ENCODE measurements around the gene GRIN2A. TPM values are rescaled to one million over a fixed set of nuclear protein-coding genes. Genes with fewer than 3 reads are reported as not detected.

The GRIN2A gene
- total RNA-seq, 2 donors from 2014 or later: not detected

DNA sequence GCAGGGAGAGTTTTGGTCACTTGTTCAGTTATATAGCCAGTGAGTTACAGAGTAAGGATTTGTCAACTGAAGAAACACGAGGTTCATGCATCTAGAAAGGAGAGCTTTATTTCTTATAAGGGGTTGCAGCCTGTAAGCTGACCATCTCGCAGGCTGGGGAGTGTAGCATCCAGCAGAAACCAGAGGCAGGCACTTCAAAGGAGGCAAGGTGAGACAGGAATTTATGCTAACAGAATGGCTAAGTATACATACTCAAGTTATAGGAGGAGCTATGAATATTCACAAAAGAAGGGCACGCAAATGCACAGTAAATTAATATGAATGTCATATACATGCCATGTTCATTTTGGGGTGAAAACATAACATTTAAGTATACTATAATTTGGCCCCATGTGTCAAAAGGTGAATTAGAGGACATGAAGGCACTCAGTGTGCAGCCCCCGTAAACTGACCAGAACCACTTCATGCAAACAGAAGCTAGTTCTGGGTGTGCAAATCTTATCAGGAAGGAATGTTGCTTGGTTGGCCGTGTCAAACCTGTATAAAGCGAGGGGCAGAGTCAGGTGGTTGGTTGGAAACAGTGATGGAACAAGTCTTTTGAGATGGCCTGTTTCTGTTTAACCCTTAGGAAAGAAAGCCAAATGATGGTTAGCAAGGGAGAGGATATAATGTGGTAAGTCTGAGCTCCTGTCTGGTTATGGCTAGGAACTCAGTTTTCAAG is 97.0 kb downstream of the GRIN2A start:
- Mint-ChIP-seq H3K9me3 (peaks cover 5 to 9% of the 10 kb centered on the region in 2 donors), H3K36me3 (no peaks in the 10 kb centered on the region), H3K27ac (no peak overlapping the region)
- DNase-seq (ENCODE audit: low spot score in 2 of 2) (no peak), ATAC-seq (no peak)

- DNase-seq (ENCODE audit: low spot score in 2 of 2) (no peak), ATAC-seq (no peak)
- no peaks in the 10 kb centered on the region for H3K36me3 Mint-ChIP-seq
- H3K27ac Mint-ChIP-seq: no peak overlapping the region
- H3K9me3 Mint-ChIP-seq: peaks cover 4 to 5% of the 10 kb centered on the region in 2 donors
These were observed 98.9 kb downstream of the GRIN2A start for GRCh38 chr16:10083301-10083700.

GRCh38 chr16:10081201-10081940 is 100.9 kb downstream of the GRIN2A start:
- H3K36me3 Mint-ChIP-seq: no peaks in the 10 kb centered on the region
- peaks cover 4 to 7% of the 10 kb centered on the region in 2 donors for H3K9me3 Mint-ChIP-seq
- H3K27ac Mint-ChIP-seq: no peak overlapping the region
- ATAC-seq (no peak), DNase-seq (ENCODE audit: low spot score in 2 of 2) (no peak)

DNA sequence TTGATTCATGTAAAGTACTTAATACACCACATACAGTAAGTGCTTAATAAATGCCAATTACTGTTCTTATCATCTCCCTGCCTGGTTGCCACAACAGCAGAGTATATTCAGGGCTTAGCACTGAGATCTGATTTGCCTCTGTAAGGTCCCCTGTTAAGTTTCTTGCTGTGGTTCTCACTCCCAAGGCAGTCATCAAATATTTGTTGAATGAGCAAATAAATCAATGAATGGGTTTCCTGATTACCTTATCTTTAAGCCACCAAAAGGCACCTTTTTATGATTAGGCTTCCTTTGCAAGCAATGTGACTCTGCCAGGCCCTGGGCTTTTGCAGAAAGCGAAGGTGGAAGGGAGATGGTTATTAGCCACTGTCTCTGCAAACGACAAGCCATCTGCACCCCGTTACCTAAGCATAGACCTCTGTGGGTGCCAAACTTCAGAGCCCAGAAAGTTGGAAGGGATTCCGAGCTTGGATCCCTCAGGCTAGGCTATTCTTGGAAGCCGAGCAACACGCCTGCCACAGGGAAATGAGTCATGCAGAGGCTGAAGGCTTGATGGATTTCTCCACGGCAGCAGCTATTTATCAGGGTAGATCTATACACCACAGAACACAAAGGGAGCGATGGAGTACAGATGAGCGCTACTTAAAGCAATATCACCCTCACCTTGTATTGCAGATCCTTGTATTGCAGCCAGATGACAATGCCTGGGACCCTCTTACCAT is 102.0 kb downstream of the GRIN2A start:
- ATAC-seq (no peak), DNase-seq (ENCODE audit: low spot score in 2 of 2) (no peak)
- no peak overlapping the region for H3K27ac Mint-ChIP-seq
- H3K9me3 Mint-ChIP-seq: peaks cover 4 to 8% of the 10 kb centered on the region in 2 donors
- H3K36me3 Mint-ChIP-seq: no peaks in the 10 kb centered on the region

- ATAC-seq: no peak
- Mint-ChIP-seq H3K9me3 (peaks cover 4 to 6% of the 10 kb centered on the region in 2 donors), H3K36me3 (no peaks in the 10 kb centered on the region), H3K27ac (no peak overlapping the region)
- no peak for DNase-seq (ENCODE audit: low spot score in 2 of 2)
These were observed 103.7 kb downstream of the GRIN2A start for GRCh38 chr16:10078541-10078949.

DNA sequence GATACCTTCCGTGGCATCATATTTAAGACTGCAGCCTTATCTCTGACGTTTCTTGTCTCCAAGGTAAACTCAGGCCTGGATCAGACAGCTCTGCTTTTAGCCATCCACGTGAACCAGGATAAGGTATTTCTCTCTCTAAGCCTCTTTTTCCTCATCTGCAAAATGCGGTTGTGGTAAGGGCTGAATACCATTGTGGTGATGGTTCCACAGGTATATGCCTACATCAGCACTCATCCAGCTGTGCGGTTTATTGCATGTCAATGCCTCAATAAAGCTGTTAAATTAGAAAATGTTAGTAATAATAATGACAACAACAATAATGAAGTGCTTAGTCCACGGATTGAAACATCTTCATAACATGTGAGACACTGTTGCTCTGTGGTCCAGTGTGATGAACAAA is 104.4 kb downstream of the GRIN2A start:
- H3K36me3 Mint-ChIP-seq: no peaks in the 10 kb centered on the region
- no peak overlapping the region for H3K27ac Mint-ChIP-seq
- DNase-seq (ENCODE audit: low spot score in 2 of 2) (no peak), ATAC-seq (no peak)
- peaks cover 3 to 4% of the 10 kb centered on the region in 2 donors for H3K9me3 Mint-ChIP-seq

DNA sequence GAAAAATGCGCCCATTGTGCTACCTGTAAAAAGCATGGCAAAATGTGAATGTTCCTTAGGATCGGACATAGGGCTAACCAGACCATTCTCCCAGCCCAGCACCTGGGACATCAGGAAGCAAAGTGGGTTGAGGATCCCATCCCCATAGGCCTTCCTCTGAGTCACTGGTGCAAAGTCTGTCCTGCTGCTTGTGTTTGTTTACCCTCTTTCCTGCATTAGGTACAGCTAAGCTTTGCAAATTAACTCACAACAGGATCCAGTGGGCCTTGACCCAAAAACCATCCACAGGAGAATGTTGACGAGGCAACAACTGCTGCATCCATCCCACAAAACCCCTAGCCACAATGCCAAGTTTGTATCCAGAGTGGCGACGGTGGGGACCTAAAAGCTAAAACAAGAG is 106.2 kb downstream of the GRIN2A start:
- DNase-seq (ENCODE audit: low spot score in 2 of 2): no peak
- Mint-ChIP-seq H3K36me3 (no peaks in the 10 kb centered on the region), H3K27ac (no peak overlapping the region), H3K9me3 (peaks cover 0 to 3% of the 10 kb centered on the region in 2 donors)
- no peak for ATAC-seq

DNA sequence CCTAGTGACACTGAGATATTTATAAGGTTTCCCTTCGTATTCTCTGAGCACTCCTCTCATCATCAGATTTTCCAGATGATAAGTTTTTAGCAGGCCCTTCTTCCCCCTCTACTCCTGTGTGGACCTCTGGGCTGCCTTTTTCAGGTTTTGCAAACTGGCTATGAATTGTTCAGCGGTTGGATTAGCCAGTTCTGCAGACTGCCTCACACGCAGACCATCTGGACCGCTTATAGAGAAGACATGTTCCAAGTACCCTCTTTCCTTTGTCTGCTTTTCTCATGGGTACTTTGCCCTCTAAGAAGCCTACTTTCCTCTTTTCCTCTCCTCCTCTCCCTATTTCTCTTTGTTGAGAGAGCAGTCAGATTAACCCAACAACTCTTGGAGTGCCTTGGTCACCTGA is 111.6 kb downstream of the GRIN2A start:
- H3K36me3 Mint-ChIP-seq: no peaks in the 10 kb centered on the region
- H3K27ac Mint-ChIP-seq: no peak overlapping the region
- DNase-seq (ENCODE audit: low spot score in 2 of 2) (no peak), ATAC-seq (no peak)
- peaks cover 0 to 7% of the 10 kb centered on the region in 2 donors for H3K9me3 Mint-ChIP-seq

- no peaks in the 10 kb centered on the region for H3K36me3 Mint-ChIP-seq
- no peak for ATAC-seq
- peaks cover 3 to 7% of the 10 kb centered on the region in 2 donors for H3K9me3 Mint-ChIP-seq
- DNase-seq (ENCODE audit: low spot score in 2 of 2): no peak
- no peak overlapping the region for H3K27ac Mint-ChIP-seq
These were observed 112.9 kb downstream of the GRIN2A start for GRCh38 chr16:10069374-10069773.

- peaks cover 3 to 7% of the 10 kb centered on the region in 2 donors for H3K9me3 Mint-ChIP-seq
- ATAC-seq: no peak
These were observed 114.4 kb downstream of the GRIN2A start for GRCh38 chr16:10067835-10068234.

DNA sequence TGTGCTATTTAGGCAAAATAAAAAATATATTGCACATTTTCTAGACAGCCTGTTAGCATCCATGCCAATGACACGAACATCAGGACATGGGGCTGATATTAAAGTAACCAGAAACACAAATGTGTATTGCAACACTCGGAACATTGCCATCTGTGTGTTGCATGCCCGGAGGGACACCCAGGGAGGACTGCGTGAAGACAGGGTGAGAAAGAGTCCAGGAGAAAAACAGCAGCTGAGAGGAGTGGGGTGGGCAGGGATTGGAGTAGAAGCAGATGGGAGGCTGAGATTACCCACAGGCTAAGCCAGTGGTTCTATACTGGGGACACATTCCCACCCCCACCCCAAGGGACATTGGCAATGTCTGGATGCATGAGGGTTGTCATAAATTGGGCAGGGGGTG is 114.8 kb downstream of the GRIN2A start:
- ATAC-seq: no peak
- H3K27ac Mint-ChIP-seq: no peak overlapping the region
- H3K36me3 Mint-ChIP-seq: no peaks in the 10 kb centered on the region
- no peak for DNase-seq (ENCODE audit: low spot score in 2 of 2)
- peaks cover 3 to 7% of the 10 kb centered on the region in 2 donors for H3K9me3 Mint-ChIP-seq

More at GRCh38 chr16:10067835-10068234, 114.4 kb downstream of the GRIN2A start:
- DNase-seq (ENCODE audit: low spot score in 2 of 2): no peak
- Mint-ChIP-seq H3K36me3 (no peaks in the 10 kb centered on the region), H3K27ac (no peak overlapping the region)

DNA sequence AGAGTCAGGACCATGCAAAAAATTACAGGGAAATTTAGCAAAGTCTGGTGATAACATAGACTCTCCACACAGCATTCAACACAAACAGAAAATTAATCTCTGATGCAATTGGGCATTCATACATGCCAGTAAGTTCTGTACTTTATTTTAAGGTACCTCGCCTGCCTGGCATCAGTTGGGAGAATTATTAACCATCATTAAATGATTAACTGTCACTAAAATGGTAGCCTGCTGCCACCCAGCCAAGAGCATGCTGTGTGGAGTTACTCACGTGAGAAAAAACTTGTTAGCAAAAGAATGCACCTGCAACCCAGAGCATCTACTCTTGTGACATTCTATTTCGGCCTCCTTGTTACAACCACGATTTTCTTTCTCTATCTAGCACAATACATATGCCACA is 117.2 kb downstream of the GRIN2A start:
- DNase-seq (ENCODE audit: low spot score in 2 of 2): no peak
- Mint-ChIP-seq H3K27ac (no peak overlapping the region), H3K36me3 (no peaks in the 10 kb centered on the region), H3K9me3 (peaks cover 3 to 7% of the 10 kb centered on the region in 2 donors)
- no peak for ATAC-seq

- ATAC-seq (no peak), DNase-seq (ENCODE audit: low spot score in 2 of 2) (no peak)
- Mint-ChIP-seq H3K36me3 (no peaks in the 10 kb centered on the region), H3K27ac (no peak overlapping the region), H3K9me3 (peaks cover 11 to 15% of the 10 kb centered on the region in 2 donors)
These were observed 133.4 kb downstream of the GRIN2A start for GRCh38 chr16:10048850-10049249.

DNA sequence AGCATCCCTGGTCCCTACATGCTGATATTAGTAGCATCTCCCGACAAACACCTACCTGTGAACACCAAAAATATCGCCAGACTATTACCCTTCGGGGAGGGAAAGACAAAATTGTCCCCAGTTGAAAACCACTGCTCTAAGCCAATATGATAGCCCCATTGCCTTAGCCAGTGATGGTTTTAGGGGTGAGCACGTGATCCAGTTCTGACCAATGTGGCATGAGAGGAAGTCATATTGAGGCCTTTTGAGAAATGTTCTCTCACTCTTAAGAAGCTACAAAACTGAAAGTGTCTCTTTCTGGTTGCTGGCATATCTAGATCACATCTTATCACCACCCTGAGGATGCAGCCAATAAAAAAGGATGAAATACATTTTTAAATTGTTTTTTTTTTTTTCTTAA is 136.3 kb downstream of the GRIN2A start:
- H3K27ac Mint-ChIP-seq: no peak overlapping the region
- DNase-seq (ENCODE audit: low spot score in 2 of 2) (no peak), ATAC-seq (no peak)
- H3K36me3 Mint-ChIP-seq: no peaks in the 10 kb centered on the region
- peaks cover 4 to 9% of the 10 kb centered on the region in 2 donors for H3K9me3 Mint-ChIP-seq

DNA sequence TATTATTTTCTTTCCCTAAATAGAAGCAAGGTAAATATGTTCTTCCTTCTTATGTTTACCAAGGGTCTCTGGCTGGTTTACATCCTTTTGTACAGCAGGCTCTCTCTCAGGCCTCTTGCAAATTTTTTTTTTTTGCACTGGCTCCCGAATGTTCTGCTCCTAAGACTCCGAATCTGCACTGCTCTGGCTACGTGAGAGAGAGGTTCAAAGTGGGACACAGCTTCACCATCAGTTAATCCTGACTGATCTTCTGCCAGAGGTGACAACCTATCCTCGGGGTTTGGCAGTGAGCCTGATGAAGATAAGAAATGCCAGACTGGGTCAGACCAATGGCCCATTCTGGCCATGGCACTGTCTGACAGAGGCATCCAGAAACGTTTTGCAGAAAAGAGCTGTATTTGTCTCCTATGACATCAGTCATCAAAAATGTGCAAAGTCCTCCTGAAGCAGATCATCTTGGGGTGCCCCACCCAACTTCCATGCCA is 136.9 kb downstream of the GRIN2A start:
- H3K36me3 Mint-ChIP-seq: no peaks in the 10 kb centered on the region
- DNase-seq (ENCODE audit: low spot score in 2 of 2) (no peak), ATAC-seq (no peak)
- H3K9me3 Mint-ChIP-seq: peaks cover 3 to 8% of the 10 kb centered on the region in 2 donors
- H3K27ac Mint-ChIP-seq: no peak overlapping the region

GRCh38 chr16:10040136-10041080 is 141.8 kb downstream of the GRIN2A start:
- Mint-ChIP-seq H3K27ac (no peak overlapping the region), H3K9me3 (no peaks in the 10 kb centered on the region), H3K36me3 (no peaks in the 10 kb centered on the region)
- no peak for DNase-seq (ENCODE audit: low spot score in 2 of 2)
- ATAC-seq: no peak
